Endothelial cell of umbilical vein (primary cell): Measurements from ENCODE around the gene DAND5. TPM values are rescaled to one million over a fixed set of nuclear protein-coding genes. Genes with fewer than 3 reads are reported as not detected.

Experiments
- BruUV-seq: library from RNA; stranded (reverse); fragments of 400-500 nt; replicated peaks from 2 replicates; lab custom pipeline; 2021; lab: Mats Ljungman, UMichigan
- CTCF ChIA-PET: fragments of 300-600, 350-600 bp; sonication (Branson Sonifier 250); formaldehyde crosslinking; loops from one replicate; lab custom pipeline; 2021; ENCODE audit warnings: antibody characterized with exemption, inconsistent platforms; lab: Charles Lee
- POLR2A ChIA-PET: fragments of 300-600, 350-600 bp; sonication (Branson Sonifier 250); formaldehyde crosslinking; loops from one replicate; lab custom pipeline; 2021; ENCODE audit warnings: antibody characterized with exemption, inconsistent platforms; lab: Charles Lee
- DNase-seq: peaks from one replicate; pipeline ENCODE4 v3.0.0-alpha.2; 2011; ENCODE audit warnings: low read depth, low spot score
- FAIRE-seq: peaks from 2 replicates; lab custom pipeline; 2011; peaks lifted over from hg19 to GRCh38; lab: Jason Lieb, UNC
- H2AFZ ChIP-seq: 2 replicates; pipeline ENCODE4 v1.6.0; 2012; ENCODE audit warnings: low read depth, low read length, control low read depth, inconsistent platforms
- H3K27ac ChIP-seq: 2 replicates; pipeline ENCODE4 v1.5.1; 2011; ENCODE audit warnings: low read depth, mild to moderate bottlenecking, control low read depth, low read length, moderate library complexity; ENCODE audit not compliant: insufficient read depth
- H3K27me3 ChIP-seq, 2 experiments: 2 replicates each; pipeline versions ENCODE4 v1.6.0 to v1.6.1; 2011; ENCODE audit warnings: low read length in 2 of 2, mixed read lengths in 1 of 2; ENCODE audit not compliant: control insufficient read depth in 2 of 2, insufficient read depth in 2 of 2
- H3K36me3 ChIP-seq, 2 experiments: 2 replicates in 1 of 2; 3 replicates in 1 of 2; pipeline ENCODE4 v1.5.1; 2011; ENCODE audit warnings: low read length in 2 of 2, mild to moderate bottlenecking in 1 of 2, moderate library complexity in 1 of 2; ENCODE audit not compliant: control insufficient read depth in 2 of 2, insufficient read depth in 2 of 2; ENCODE audit errors: extremely low read depth in 1 of 2
- H3K4me1 ChIP-seq: 3 replicates; pipeline ENCODE4 v1.5.1; 2011; ENCODE audit warnings: mild to moderate bottlenecking, low read length; ENCODE audit not compliant: control insufficient read depth, insufficient read depth; ENCODE audit errors: extremely low read depth
- H3K4me2 ChIP-seq: 2 replicates; pipeline ENCODE4 v1.6.1; 2011; ENCODE audit warnings: low read length, control low read depth, mixed read lengths; ENCODE audit not compliant: insufficient read depth
- H3K4me3 ChIP-seq, 3 experiments: fragments of 200-600 bp in 1 of 3; sonication (generic), shearing (Covaris generic) in 1 of 3; replicated peaks in 1 of 3; 2 replicates each; pipeline ENCODE4 v1.5.1; 2011 to 2016; ENCODE audit warnings: control low read depth in 3 of 3, low read length in 3 of 3, mild to moderate bottlenecking in 2 of 3, inconsistent platforms in 1 of 3, low read depth in 1 of 3, moderate library complexity in 1 of 3; ENCODE audit not compliant: insufficient read depth in 1 of 3
- H3K79me2 ChIP-seq: 2 replicates; pipeline ENCODE4 v1.6.0; 2012; ENCODE audit warnings: low read length, inconsistent platforms; ENCODE audit not compliant: control insufficient read depth, insufficient read depth
- H3K9ac ChIP-seq: replicated peaks from 2 replicates; pipeline ENCODE3; 2011; ENCODE audit warnings: low read length, control low read depth; ENCODE audit not compliant: insufficient read depth; ENCODE audit errors: extremely low read depth
- H3K9me1 ChIP-seq: replicated peaks from 3 replicates; pipeline ENCODE4 v1.6.0; 2011; ENCODE audit warnings: mild to moderate bottlenecking, low read length; ENCODE audit not compliant: control insufficient read depth, insufficient read depth; ENCODE audit errors: extremely low read depth
- H3K9me3 ChIP-seq: replicated peaks from 2 replicates; pipeline ENCODE4 v1.5.1; 2012; ENCODE audit warnings: low read length, inconsistent platforms; ENCODE audit not compliant: control insufficient read depth, insufficient read depth
- H4K20me1 ChIP-seq: replicated peaks from 2 replicates; pipeline ENCODE3; 2011; ENCODE audit warnings: mild to moderate bottlenecking, low read length; ENCODE audit not compliant: control insufficient read depth, insufficient read depth; ENCODE audit errors: extremely low read depth
- EZH2 ChIP-seq: IDR thresholded peaks from 2 replicates; pipeline ENCODE4 v1.6.1; 2012; ENCODE audit warnings: borderline replicate concordance, low read depth, mild to moderate bottlenecking, moderate library complexity, low read length, inconsistent platforms; ENCODE audit not compliant: severe bottlenecking
- FOS ChIP-seq: IDR thresholded peaks from 2 replicates; pipeline ENCODE4 v1.6.1; 2011; ENCODE audit warnings: mild to moderate bottlenecking, low read length, moderate library complexity, borderline replicate concordance; ENCODE audit not compliant: insufficient read depth
- GATA2 ChIP-seq: IDR thresholded peaks from 2 replicates; pipeline ENCODE4 v1.7.0; 2011; ENCODE audit warnings: low read depth, mild to moderate bottlenecking, moderate library complexity, mixed read lengths, low read length; ENCODE audit not compliant: insufficient read length, insufficient read depth
- JUN ChIP-seq: IDR thresholded peaks from 2 replicates; pipeline ENCODE4 v1.6.1; 2011; ENCODE audit warnings: borderline replicate concordance, low read depth; ENCODE audit not compliant: insufficient read length, insufficient read depth
- MYC ChIP-seq: IDR thresholded peaks from one replicate; pipeline ENCODE4 v1.6.1; 2011; ENCODE audit warnings: mild to moderate bottlenecking, low read depth, low read length
- POLR2A ChIP-seq: IDR thresholded peaks from 2 replicates; pipeline ENCODE4 v1.6.1; 2012; ENCODE audit warnings: low read depth, mild to moderate bottlenecking, control low read depth, low read length
- POLR2AphosphoS5 ChIP-seq: IDR thresholded peaks from 2 replicates; pipeline ENCODE4 v1.6.1; 2012; ENCODE audit warnings: low read depth, mild to moderate bottlenecking, control low read depth, low read length, moderate library complexity; ENCODE audit not compliant: insufficient read depth
- dilution Hi-C: fragments of 300-500 bp; cut with MboI; formaldehyde crosslinking; loops from one replicate; pipeline ENCODE4 v1.15.0; 2019; ENCODE audit warnings: low sequenced_read_pairs; ENCODE audit not compliant: extremely low pct_ligation_motif_present
- intact Hi-C: fragments of 100-400 bp; cut with micrococcal nuclease; formaldehyde crosslinking; loops from one replicate; pipeline ENCODE4 v1.10.0; 2022
- polyA plus RNA-seq, 4 experiments: library from polyadenylated mRNA; depleted of rRNA in 3 of 4; stranded (reverse) in 3 of 4; unstranded in 1 of 4; fragments of >200 nt; gene quantifications; 2 replicates each; pipeline versions ENCODE4 v1.2.1 to v1.2.3, GENCODE V29; 2011 to 2012; ENCODE audit warnings: missing spikeins in 1 of 4
- total RNA-seq: library from RNA; stranded (reverse); gene quantifications from 2 replicates; pipeline ENCODE4 v1.2.3, GENCODE V29; 2021
- TF ChIP-seq, protein P1 (sequence below), 2 donors: IDR thresholded peaks; 1 replicate in 1 of 2; 2 replicates in 1 of 2; pipeline ENCODE4 v1.5.1; 2011; ENCODE audit warnings: low read length in 2 of 2, mild to moderate bottlenecking in 2 of 2, moderate library complexity in 2 of 2, control low read depth in 1 of 2, inconsistent platforms in 1 of 2, low read depth in 1 of 2; ENCODE audit not compliant: insufficient read depth in 1 of 2; ENCODE audit errors: extremely low read depth in 1 of 2
- TF ChIP-seq, protein P2 (sequence below): IDR thresholded peaks from 2 replicates; pipeline ENCODE4 v1.6.1; 2011; ENCODE audit not compliant: insufficient read depth, insufficient read length

The DAND5 gene
- total and polyA plus RNA-seq, 2 donors (not counting 3 experiments of a cell fraction or from before 2014, with no cell fraction given), result 0.06 to 0.20 TPM

DNA sequence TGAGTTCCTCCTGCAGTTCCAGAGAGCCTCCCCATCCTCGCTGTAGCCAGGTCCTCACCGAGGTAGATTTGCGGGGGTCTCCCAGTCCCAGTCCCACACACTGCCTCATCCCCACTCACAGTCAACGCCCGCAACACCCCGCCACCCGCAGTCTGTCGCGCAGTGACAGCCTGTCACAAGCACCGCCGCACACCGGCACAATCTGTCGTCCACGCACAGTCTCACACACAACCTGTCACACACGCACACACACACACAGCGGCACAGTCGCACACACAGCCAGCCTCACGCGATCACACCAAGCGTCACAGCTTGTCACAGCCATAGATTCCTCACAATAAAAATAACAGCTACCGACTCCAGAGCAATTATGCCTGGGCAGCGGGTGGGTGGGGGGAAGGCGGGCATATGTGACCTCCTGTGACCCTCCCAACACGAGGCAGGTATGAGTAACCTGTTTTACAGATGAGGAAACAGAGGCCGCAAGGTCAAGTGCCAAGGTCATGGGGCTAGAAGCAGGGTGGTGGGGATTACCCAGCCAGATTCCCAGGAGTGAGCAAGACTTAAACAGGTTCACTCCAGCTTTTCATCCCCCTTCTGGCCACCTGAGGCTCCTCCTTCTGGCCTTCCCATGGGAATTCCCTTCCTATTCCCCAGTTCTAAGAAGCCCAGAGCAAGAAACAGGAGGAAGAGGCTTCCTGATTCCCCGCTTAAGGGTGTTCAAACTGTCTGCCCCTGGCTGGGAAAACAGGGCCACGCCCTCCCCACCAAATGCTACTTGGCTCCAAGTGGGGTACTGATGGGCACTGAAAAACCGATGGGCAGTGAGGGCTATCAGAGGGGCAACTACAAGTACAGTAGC lies 39.8 kb downstream of the DAND5 start:
- Histone ChIP-seq H3K36me3 (no peaks in the 10 kb centered on the region), H3K9me1 (no peaks in the 10 kb centered on the region), H3K9me3 (no peaks in the 10 kb centered on the region), H3K27ac (no peak overlapping the region), H3K9ac (no peak overlapping the region), H3K4me3 (no peak overlapping the region), H3K4me2 (no peak overlapping the region), H3K27me3 (peaks cover 0 to 12% of the 10 kb centered on the region in 2 experiments), H2AFZ (no peak overlapping the region), H4K20me1 (no peaks in the 10 kb centered on the region), H3K4me1 (no peaks in the 10 kb centered on the region), H3K79me2 (no peaks in the 10 kb centered on the region)
- no peak for DNase-seq
- no peak for FAIRE-seq
- BruUV-seq, result no TSS peak
- POLR2A ChIA-PET, result interaction anchor here (0.6 kb wide), 1 partner anchor 67 kb away, joined by 5 read pairs; no protein-coding TSS in a partner anchor
- dilution Hi-C loops (no loop called here), intact Hi-C loops (no loop called here)
- no peak for TF ChIP-seq JUN
- TF ChIP-seq, protein P1, sequence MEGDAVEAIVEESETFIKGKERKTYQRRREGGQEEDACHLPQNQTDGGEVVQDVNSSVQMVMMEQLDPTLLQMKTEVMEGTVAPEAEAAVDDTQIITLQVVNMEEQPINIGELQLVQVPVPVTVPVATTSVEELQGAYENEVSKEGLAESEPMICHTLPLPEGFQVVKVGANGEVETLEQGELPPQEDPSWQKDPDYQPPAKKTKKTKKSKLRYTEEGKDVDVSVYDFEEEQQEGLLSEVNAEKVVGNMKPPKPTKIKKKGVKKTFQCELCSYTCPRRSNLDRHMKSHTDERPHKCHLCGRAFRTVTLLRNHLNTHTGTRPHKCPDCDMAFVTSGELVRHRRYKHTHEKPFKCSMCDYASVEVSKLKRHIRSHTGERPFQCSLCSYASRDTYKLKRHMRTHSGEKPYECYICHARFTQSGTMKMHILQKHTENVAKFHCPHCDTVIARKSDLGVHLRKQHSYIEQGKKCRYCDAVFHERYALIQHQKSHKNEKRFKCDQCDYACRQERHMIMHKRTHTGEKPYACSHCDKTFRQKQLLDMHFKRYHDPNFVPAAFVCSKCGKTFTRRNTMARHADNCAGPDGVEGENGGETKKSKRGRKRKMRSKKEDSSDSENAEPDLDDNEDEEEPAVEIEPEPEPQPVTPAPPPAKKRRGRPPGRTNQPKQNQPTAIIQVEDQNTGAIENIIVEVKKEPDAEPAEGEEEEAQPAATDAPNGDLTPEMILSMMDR (IDR thresholded peaks at IDR 0.05; ENCODE audit: extremely low read depth in 1 of 2, insufficient read depth in 1 of 2, low read depth in 1 of 2, low read length in 2 of 2), result no peak
- TF ChIP-seq POLR2AphosphoS5, result no peak
- no peak for TF ChIP-seq GATA2
- TF ChIP-seq, protein P2, sequence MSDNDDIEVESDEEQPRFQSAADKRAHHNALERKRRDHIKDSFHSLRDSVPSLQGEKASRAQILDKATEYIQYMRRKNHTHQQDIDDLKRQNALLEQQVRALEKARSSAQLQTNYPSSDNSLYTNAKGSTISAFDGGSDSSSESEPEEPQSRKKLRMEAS, result no peak
- no peak for TF ChIP-seq FOS
- TF ChIP-seq MYC, result no peak
- no peak for TF ChIP-seq EZH2
- no peak for TF ChIP-seq POLR2A
- CTCF ChIA-PET, result interaction anchor here (0.8 to 1.3 kb wide), 3 partner anchors 9 to 52 kb away, joined by 3 read pairs; no protein-coding TSS in a partner anchor
